ENCODE data around the gene SLC25A21. TPM values are rescaled to one million over a fixed set of nuclear protein-coding genes. Genes with fewer than 3 reads are reported as not detected.

SLC25A21 gene
- 0.18 TPM in 1 of 2 replicates, not detected in the other for total RNA-seq

DNA sequence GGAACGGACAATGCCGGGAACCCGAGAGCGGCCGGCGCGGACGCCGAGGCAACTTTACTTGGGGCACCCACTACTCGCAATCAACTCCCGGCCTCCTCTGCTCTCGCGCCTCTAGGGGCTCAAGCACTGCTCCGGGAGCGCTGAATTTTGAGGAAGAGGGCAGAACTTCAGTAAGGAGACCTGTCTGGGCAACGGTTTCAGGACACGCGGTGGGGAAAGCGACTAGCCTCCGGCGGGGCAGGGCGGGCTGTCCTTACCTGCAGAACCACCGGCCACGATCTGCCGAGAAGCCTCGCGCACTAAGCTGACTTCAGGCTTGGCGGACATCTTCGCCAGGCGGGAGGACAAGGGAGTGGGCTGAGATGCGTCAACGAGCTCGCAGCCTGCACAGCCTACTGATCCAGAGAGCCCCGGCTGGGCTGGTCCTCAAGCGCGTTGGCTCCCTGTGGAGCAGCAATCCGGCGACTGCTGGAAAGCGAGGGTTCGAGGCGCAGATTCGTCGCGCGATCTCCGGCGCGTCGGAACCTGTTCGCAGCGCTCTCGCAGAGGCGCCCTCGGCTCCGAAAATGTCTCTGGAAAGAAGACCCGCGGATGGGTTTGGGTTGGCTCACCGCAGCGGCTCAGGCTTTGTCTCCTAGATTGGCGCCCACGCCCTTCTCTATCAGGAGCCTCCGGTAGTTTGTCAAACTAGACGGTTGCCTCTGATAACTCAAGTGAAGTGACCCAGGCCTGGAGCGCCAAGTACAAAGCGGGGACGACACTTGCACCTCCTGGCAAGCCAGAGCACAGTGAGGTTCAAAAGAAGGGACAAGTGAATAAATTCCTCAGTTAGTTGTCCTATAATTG, at the start of gene SLC25A21:
TSS of gene SLC25A21 (minus strand) at position 583 of the 846 bp plus-strand sequence.

DNA sequence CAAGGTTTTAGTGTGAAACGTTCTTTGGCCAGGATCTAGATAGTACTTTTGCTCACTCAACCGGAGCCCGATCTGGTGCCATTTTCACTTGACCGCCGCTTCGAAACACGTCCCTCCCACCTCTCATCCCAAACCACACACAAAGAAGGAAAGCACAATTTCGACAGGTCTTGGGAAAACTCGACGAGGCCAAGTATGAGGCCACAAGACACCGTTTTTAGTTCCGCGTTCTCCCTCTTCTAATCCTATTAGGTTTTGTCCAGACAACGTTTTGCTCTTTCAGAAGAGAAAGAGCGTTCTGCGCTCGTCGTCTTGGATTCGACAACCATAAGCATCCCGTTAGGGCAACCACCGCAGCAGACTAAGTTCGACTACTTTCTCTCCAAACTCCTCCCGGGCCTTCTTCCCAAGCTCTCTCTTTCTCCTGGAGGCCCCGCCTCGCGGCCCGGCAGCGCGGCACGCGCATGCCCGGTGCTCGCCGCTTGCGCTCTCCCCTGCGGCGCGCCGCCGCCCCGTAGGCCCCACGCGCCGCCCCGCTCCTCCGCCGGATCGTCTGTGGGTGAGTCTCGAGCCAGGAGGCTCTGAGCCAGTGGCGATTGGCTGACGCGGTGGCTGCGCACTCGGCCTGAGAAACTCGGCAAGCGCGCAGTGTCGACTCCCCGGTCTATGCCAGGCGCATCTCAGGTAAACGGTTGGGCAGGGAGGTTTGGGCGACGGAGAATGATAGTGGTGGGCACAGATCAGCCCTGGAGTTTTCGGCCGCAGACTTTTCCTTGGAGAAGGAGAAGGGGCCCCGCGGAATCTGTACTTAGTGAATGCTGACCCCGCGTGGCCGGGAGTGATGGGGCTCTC, 25.2 kb upstream of the SLC25A21 start, which contains the start of gene MIPOL1:
TSS of gene MIPOL1 (plus strand) at position 517 of the 852 bp plus-strand sequence. CDS start 49,952 bp downstream, outside the sequence.

DNA sequence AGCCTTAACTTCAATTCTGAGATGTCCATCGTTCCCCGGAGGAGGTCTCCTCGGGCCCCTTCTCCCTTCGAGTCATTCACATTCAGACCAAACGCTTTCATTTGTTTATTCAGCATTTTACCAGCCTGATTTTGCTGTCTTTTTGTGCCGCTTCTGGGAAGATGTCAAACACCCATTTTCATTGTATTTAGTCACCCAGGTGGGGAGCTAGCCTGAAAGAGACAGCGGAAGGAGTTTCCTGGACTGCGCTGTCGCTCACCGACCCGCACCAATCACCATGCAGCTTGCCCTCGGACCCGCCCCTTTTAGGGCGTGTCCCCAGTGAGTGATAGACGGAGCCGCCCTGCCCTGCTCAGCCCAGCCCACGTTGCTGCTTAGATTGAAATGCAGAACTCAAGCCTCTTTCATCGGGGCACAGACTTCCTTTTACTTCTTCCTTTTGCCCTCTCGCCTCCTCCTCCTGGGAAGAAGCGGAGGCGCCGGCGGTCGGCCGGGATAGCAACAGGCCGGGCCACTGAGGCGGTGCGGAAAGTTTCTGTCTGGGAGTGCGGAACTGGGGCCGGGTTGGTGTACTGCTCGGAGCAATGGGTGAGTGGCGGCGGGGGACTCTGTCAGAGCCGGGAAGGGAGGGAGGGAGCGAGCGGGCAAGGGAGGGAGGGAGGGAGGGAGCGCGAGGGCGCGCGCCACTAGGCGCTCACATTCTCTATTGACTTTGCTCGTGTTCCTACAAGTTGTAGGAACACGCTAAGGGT, 510.7 kb downstream of the SLC25A21 start, which contains the start of gene PAX9:
TSS of gene PAX9 (plus strand) at position 355 of the 752 bp plus-strand sequence. CDS start at position 585, 230 bp downstream.

Other genes with a start within 250 kb of the SLC25A21 start
- gene MIPOL1, start 25.3 kb upstream of the SLC25A21 start, total RNA-seq = 1.6 and 3.2 TPM in 2 replicates

Measured in cardiac atrium fibroblast (primary cell).